ENCODE data around the gene FBXL16.

DNA sequence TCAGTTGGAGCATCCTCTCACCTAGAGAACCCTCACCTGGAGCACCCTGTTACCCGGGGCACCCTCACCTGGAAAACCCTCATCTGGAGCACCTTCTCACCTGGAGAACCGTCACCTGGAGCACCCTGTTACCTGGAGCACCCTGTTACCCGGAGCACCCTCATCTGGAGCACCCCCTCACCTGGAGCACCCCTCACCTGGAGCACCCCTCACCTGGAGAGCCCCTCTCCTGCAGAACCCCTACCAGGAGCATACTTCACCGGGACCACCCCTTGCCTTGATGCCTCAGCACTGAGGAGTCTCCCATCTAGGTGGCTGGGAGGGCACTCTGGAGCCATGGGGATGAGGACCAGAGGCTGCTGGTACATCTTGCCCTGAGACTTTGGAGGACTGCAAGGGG is 3.4 kb upstream of the FBXL16 start:
- TF ChIP-seq, protein P1, sequence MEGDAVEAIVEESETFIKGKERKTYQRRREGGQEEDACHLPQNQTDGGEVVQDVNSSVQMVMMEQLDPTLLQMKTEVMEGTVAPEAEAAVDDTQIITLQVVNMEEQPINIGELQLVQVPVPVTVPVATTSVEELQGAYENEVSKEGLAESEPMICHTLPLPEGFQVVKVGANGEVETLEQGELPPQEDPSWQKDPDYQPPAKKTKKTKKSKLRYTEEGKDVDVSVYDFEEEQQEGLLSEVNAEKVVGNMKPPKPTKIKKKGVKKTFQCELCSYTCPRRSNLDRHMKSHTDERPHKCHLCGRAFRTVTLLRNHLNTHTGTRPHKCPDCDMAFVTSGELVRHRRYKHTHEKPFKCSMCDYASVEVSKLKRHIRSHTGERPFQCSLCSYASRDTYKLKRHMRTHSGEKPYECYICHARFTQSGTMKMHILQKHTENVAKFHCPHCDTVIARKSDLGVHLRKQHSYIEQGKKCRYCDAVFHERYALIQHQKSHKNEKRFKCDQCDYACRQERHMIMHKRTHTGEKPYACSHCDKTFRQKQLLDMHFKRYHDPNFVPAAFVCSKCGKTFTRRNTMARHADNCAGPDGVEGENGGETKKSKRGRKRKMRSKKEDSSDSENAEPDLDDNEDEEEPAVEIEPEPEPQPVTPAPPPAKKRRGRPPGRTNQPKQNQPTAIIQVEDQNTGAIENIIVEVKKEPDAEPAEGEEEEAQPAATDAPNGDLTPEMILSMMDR (IDR thresholded peaks at IDR 0.05; ENCODE audit: poor library complexity): no peak
- TF ChIP-seq EZH2 (IDR thresholded peaks at IDR 0.05; ENCODE audit: borderline replicate concordance) (no peak), EZH2phosphoT487 (IDR thresholded peaks at IDR 0.05; ENCODE audit: low read depth, severe bottlenecking, unreplicated experiment) (no peak)
